ENCODE measurements around the gene ZFP36. TPM values are rescaled to one million over a fixed set of nuclear protein-coding genes. Genes with fewer than 3 reads are reported as not detected.

ZFP36 gene
- polyA plus RNA-seq, 3 donors from 2014 or later: 305 to 745 (median 318) TPM

DNA sequence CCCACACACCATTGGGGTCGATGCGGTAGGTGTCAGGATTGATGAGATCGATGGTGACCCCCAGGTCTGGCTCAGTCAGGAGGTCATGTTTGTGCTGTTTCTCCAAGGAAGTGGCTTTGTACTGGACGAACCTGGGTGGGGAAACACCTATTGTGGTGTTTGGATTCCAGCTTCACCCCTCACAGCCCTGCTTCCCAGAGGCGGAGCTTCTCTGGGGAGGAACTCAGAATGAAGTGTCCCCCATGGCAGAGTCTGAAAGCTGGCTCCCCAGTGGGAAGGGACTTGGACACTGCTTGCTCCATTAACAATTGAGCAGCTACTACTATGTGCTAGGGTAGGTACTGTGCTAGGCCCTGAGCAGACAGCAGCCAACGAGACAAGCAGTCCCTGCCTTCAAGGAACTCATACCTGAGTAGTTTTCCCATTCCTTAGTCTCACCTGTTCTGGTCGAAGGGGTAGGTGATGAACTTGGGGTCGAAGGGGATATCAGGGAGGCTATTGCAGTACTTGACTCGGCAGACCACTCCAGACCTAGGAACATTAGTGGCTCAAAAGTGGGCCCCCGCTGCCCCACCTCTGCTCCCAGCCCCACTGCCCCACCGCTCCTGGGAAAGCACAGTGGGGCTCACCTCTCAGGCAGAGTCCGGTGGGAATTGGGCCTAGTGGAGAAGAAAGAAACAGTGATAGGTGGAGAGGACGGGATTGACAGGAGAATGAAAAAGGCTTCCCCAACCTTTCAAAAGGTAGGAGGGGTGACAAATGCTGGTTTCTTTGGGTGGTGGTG is 16.8 kb upstream of the ZFP36 start:
- Mint-ChIP-seq H3K4me1 (peaks cover 36% of the 10 kb centered on the region in 2 donors), H3K4me3 (peak overlapping the region; percentile 94 to 98 (median 96)), H3K9me3 (no peaks in the 10 kb centered on the region), H3K27me3 (ENCODE audit: low read depth in 3 of 3) (peaks cover 3 to 13% (median 9%) of the 10 kb centered on the region in 3 donors), H3K27ac (peak overlapping the region; percentile 97 to 99 (median 98)), H3K36me3 (peaks cover 5 to 27% (median 10%) of the 10 kb centered on the region in 3 donors)
- DNase-seq: no peak

DNA sequence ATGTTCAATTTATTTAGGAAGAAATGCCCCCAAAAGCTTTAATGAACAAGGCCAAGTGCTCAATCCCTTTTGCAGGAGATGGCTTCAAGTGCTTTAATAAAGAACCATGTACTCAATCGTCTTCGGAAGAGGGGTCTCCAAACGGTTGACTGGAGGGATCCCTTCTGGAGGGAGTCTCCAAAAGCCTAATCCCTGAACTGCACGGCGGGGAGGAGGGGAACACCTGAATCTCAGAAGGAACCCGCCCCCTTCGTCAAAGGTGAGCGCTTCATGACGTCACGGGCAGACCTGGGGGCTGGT is 16.2 kb upstream of the ZFP36 start:
- H3K4me1 Mint-ChIP-seq: peaks cover 36% of the 10 kb centered on the region in 2 donors
- peaks cover 8 to 33% (median 15%) of the 10 kb centered on the region in 3 donors for H3K36me3 Mint-ChIP-seq
- no peak for DNase-seq
- no peaks in the 10 kb centered on the region for H3K9me3 Mint-ChIP-seq
- H3K27me3 Mint-ChIP-seq (ENCODE audit: low read depth in 3 of 3): peaks cover 3 to 10% (median 9%) of the 10 kb centered on the region in 3 donors
- peak overlapping the region; percentile 97 to 99 (median 98) for H3K27ac Mint-ChIP-seq
- peak overlapping the region; percentile 94 to 98 (median 96) for H3K4me3 Mint-ChIP-seq

DNA sequence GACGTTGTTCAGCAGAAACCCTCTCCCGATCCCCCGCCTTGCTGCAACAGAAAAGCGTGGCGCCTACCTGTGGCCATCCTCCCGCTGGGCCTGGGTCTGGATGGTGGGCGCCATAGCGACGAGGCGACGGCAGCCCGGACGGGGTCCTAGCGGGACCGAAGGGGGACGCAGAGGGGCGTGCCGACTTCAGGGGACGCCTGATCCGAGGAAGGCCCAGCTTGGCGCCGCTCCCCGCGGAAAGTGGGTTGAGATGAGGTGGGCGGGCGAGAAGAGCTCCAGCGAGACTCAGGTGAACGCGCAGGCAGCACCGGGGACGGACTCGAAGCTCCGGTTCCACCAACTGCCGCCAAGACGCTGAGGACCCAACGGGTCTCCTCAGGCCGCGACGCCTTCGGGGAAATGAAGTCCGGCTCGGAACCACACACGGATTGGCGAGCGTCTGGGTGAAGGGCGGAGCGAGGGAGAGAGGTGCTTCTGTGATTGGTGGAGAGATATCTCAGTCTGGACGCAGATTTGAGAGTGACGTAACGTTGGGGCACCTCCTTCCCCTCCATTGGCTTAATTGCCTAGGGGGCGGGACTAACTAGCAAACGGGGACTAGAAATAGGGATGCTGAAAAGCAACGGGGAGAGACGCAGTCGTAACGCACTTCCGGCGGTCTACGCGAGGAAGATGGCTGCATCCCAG is 15.8 kb upstream of the ZFP36 start, which contains the start of the genes MED29 and PAF1:
Gene MED29, plus strand, starts transcription at position 628 of the 687 bp plus-strand sequence. Its CDS starts 45 bp downstream, at position 673.
Gene PAF1, minus strand, starts transcription at position 356 of the 687 bp plus-strand sequence. Its CDS starts 242 bp downstream, at position 114.
- H3K36me3 Mint-ChIP-seq: peaks cover 8 to 30% (median 14%) of the 10 kb centered on the region in 3 donors
- H3K9me3 Mint-ChIP-seq: no peaks in the 10 kb centered on the region
- H3K27me3 Mint-ChIP-seq (ENCODE audit: low read depth in 3 of 3): peaks cover 3 to 10% (median 9%) of the 10 kb centered on the region in 3 donors
- peak within 1 kb of the TSS; percentile 97 to 99 (median 98) for H3K27ac Mint-ChIP-seq
- peaks cover 36% of the 10 kb centered on the region in 2 donors for H3K4me1 Mint-ChIP-seq
- peak; percentile 99 for DNase-seq
- H3K4me3 Mint-ChIP-seq: peak within 1 kb of the TSS; percentile 94 to 98 (median 96)

DNA sequence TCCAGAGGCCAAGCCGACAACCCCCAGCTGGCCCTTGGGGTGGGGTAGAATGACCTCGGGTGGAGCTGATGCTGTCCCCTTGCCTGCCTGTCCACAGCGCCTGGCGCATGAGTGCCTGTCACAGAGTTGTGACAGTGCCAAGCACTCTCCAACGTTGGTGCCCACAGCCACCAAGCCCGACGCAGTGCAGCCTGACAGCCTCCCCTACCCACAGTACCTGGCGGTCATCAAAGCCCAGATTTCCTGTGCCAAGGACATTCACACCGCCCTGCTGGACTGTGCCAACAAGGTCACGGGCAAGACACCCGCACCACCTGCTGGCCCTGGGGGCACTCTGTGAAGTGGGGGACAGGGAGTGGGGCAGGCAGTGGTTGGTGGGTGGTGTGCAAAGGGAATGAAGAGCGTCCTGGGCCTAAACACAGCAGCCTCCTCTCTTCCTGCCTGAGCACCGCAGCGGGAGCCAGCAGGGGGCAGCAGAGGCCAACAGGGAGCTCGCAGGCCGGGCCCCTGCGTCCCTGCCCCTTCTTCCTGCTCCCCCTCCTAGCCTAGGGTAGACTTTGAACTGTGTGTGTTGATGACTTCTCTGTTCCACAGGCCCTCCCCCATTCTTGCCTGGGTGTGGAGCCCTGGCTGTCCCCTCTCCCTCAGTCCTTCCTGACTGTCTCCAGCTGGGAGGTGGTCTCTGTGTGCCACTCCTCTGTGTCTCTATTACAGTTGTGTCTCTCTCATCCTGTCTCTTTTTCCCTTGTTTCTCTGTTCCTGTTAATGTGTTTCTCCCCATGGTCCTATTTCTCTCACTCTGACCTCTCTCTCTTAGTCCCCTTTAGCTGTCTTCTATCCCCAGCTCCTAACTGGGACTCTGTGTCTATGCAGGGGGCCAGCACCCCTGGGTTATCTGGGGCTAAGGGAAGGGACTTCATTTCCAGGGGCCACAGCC is 9.0 kb upstream of the ZFP36 start:
- peaks cover 19 to 30% (median 27%) of the 10 kb centered on the region in 3 donors for H3K27me3 Mint-ChIP-seq (ENCODE audit: low read depth in 3 of 3)
- peak overlapping the region; percentile 71 to 81 (median 77) for H3K4me3 Mint-ChIP-seq
- DNase-seq: peak; percentile 90 to 92 (median 90)
- peak overlapping the region; percentile 97 to 100 (median 99) for H3K27ac Mint-ChIP-seq
- H3K9me3 Mint-ChIP-seq: no peaks in the 10 kb centered on the region
- peaks cover 58 to 59% of the 10 kb centered on the region in 2 donors for H3K4me1 Mint-ChIP-seq
- peaks cover 5 to 15% (median 12%) of the 10 kb centered on the region in 3 donors for H3K36me3 Mint-ChIP-seq

DNA sequence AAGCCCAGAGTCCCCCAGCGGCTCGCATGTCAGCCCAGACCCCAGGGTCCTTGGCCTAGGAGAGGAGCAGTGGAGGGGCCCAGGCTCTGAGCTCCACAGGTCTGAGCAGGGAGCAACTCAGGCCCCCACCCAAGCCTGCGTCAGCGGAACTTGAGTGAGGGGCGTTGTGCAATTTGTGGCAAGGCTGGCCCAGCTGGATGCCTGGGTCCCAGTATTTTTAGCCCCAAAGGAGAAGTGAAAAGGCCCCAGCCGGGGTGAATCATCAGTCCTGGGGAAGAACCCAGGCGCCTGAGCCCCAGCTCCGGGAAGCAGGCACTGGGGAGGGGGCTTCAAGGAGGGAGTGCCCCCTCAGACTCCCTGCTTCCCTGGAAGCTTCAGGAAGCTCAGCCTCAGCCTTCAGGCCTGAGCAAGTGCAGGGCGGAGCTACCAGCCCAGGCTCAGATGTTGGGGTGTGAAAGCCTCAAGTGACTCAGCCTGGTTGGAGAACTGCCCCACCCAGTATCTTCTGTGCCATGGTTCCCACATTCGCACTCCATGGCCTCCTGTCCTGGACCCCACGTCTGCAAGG is 8.3 kb upstream of the ZFP36 start:
- Mint-ChIP-seq H3K27me3 (ENCODE audit: low read depth in 3 of 3) (peaks cover 22 to 36% (median 33%) of the 10 kb centered on the region in 3 donors), H3K9me3 (no peaks in the 10 kb centered on the region), H3K4me3 (peak overlapping the region; percentile 71 to 81 (median 77)), H3K4me1 (peaks cover 60 to 61% of the 10 kb centered on the region in 2 donors), H3K36me3 (peaks cover 5 to 14% (median 12%) of the 10 kb centered on the region in 3 donors), H3K27ac (peak overlapping the region; percentile 97 to 100 (median 99))
- DNase-seq: peak; percentile 57 to 61 (median 60)

DNA sequence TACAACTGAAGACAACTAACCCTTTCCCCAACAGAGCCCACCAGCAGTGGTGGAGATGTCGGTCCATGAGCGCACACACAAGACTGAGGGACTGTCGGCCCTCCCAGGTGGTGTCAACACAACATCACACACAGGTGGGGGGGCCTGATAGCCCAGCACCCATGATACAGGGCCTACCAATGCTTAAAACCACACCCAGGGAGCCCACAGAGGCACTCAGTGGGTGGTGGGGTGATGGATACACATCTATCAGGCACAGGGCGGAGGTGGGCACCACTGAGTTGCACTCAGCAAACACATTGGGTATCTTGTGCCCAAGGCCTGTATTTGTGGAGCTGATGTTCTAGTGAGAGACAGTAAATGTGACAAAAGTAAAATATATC is 7.0 kb upstream of the ZFP36 start:
- Mint-ChIP-seq H3K4me1 (peaks cover 60 to 63% of the 10 kb centered on the region in 2 donors), H3K9me3 (no peaks in the 10 kb centered on the region), H3K36me3 (peaks cover 5 to 7% (median 6%) of the 10 kb centered on the region in 3 donors), H3K27ac (peak overlapping the region; percentile 97 to 100 (median 99)), H3K4me3 (peak overlapping the region; percentile 20 to 77 (median 58)), H3K27me3 (ENCODE audit: low read depth in 3 of 3) (peaks cover 30 to 46% (median 43%) of the 10 kb centered on the region in 3 donors)
- DNase-seq: no peak

DNA sequence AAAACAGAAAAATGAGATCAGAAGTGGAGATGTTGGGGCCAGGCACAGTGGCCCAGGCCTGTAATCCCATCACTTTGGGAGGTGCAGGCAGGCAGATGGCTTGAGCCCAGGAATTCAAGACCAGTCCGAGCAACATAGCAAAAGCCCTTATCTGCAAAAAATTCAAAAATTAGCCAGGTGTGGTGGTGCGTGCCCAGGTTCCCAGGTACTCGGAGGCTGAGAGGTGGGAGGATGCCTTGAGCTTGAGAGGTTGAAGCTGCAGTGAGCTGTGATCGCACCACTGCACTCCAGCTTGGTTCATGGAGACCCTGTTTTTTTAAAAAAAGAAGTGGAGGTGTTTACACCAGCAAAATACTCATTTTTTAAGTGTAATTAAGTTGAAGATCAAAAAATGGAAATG is 6.6 kb upstream of the ZFP36 start:
- peak overlapping the region; percentile 20 to 77 (median 58) for H3K4me3 Mint-ChIP-seq
- peaks cover 33 to 46% (median 43%) of the 10 kb centered on the region in 3 donors for H3K27me3 Mint-ChIP-seq (ENCODE audit: low read depth in 3 of 3)
- no peak for DNase-seq
- peaks cover 60 to 67% of the 10 kb centered on the region in 2 donors for H3K4me1 Mint-ChIP-seq
- H3K9me3 Mint-ChIP-seq: no peaks in the 10 kb centered on the region
- H3K36me3 Mint-ChIP-seq: peaks cover 3 to 6% (median 4%) of the 10 kb centered on the region in 3 donors
- peak overlapping the region; percentile 97 to 100 (median 99) for H3K27ac Mint-ChIP-seq

DNA sequence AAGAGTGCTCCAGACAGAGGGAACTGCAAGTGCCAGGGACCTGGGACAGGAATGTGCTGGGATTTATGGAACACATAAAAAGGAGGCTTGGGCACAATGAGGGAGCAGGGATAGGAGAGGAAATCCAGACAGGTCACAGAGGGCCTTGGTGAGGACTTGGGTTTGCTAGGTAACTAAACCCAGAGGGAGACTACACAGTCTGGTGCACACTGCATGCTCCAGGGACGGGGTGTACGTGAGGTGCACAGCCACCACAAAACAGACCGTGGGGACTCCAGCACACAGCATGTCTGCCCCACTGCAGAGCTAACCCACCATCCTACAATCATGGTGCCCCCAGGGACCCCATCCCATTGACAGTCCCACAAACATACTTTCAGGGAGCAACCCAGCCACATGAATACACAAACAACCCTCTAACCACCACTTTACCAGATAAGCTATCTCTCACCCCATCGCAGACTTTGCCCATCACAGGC is 5.5 kb upstream of the ZFP36 start:
- peaks cover 36 to 52% (median 51%) of the 10 kb centered on the region in 3 donors for H3K27me3 Mint-ChIP-seq (ENCODE audit: low read depth in 3 of 3)
- H3K36me3 Mint-ChIP-seq: peaks cover 0 to 3% (median 0%) of the 10 kb centered on the region in 3 donors
- H3K9me3 Mint-ChIP-seq: no peaks in the 10 kb centered on the region
- H3K27ac Mint-ChIP-seq: peak overlapping the region; percentile 97 to 100 (median 99)
- H3K4me3 Mint-ChIP-seq: peak overlapping the region; percentile 68 to 89 (median 77)
- H3K4me1 Mint-ChIP-seq: peaks cover 67 to 76% of the 10 kb centered on the region in 2 donors
- no peak for DNase-seq

DNA sequence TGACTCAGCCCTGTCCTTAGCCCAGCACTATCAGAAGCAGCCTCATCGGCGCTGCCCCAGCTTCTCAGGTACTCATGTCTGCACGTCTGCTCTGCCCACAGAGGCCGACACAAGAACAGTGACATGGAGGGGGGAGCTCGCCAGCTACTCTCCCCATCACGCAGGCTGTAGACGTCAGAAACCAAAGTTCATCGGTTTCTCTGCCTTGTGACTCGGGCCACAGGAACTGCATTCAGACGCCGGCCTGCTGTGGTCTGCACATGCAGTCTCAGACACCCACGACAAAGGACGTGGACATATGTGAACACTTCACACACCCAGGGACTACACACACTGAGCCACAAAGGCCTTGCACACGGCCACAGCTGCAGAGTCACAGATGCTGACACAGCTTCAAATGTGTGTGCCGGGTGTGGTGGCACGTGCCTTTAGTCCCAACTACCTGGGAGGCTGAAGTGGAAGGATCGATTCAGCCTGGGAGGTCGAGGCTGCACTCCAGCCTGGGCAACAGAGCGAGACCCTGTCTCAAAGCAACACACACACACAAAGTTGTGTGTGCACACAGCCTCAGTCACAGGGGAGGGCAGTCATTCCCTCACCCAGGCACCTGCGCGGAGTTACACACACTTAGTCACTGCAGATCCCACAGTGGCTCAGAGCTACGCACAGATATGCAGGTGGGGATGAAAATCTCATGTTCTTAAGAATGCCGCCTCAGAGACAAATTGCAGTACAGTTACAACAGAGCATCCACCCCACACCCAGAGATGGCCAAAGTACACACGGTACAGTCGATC is 4.9 kb upstream of the ZFP36 start:
- Mint-ChIP-seq H3K36me3 (peaks cover 0 to 3% (median 0%) of the 10 kb centered on the region in 3 donors), H3K4me1 (peaks cover 72 to 78% of the 10 kb centered on the region in 2 donors), H3K27me3 (ENCODE audit: low read depth in 3 of 3) (peaks cover 41 to 57% (median 54%) of the 10 kb centered on the region in 3 donors)

DNA sequence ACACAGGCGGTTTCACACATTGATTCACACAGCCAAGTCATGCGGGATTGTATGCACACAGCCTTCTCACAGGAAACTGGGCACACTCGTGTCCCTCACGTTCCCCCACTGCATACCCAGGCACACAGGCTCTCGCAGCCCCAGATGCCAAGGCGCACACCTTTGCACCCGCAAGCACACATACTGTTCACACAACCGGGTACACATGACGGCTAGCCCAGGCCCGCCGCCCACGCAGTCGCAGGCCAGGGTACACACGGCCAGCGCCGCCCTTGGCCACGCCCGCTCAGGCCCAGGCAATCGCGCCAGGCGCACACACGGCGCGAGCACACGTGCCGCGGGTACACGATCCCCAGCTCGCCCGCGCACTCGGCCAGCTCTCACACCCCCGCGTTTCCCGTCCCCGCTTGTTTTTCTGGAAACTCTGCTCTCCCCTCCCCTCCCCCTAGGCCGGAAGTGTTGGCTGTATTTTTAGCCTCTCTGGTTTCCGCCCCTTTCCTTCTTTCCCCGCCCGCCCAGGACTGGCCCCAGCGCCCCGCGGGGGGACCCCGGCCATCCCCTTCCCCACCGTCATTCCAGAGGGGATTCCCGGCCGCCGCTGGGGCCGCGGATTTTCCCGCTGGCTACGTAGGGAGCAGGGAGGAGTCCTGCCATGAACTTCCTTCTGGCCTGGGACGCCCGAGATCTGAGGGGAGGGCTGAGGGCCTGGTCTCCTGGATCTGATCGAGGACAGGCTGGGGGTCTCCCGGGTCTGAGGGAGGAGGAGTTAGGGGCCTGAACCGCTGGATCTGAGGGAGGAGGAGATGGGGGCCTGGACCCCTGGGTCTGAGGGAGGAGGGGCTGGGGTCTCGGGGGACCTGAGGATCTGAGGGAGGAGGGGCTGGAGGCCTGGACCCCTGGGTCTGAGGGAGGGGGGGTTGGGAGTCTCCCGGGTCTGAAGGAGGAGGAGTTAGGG is 4.0 kb upstream of the ZFP36 start:
- peaks cover 68 to 74% of the 10 kb centered on the region in 2 donors for H3K4me1 Mint-ChIP-seq
- H3K27me3 Mint-ChIP-seq (ENCODE audit: low read depth in 3 of 3): peaks cover 49 to 66% (median 63%) of the 10 kb centered on the region in 3 donors
- H3K4me3 Mint-ChIP-seq: peak overlapping the region; percentile 68 to 89 (median 77)
- no peaks in the 10 kb centered on the region for H3K9me3 Mint-ChIP-seq
- H3K27ac Mint-ChIP-seq: peak overlapping the region; percentile 97 to 100 (median 99)
- peaks cover 3 to 6% (median 3%) of the 10 kb centered on the region in 3 donors for H3K36me3 Mint-ChIP-seq
- peak; percentile 87 to 92 (median 90) for DNase-seq

More for the DNA sequence above, 4.9 kb upstream of the ZFP36 start:
- peak overlapping the region; percentile 68 to 89 (median 77) for H3K4me3 Mint-ChIP-seq
- peak; percentile 95 to 97 (median 96) for DNase-seq
- peak overlapping the region; percentile 97 to 100 (median 99) for H3K27ac Mint-ChIP-seq
- H3K9me3 Mint-ChIP-seq: no peaks in the 10 kb centered on the region
